Panc1 (cell line): ENCODE results near the gene UBE2V1.
"Not testable (repeated sequence)": the region's sequence is repeated elsewhere in the genome, so short reads cannot be mapped to it uniquely, and the experiment has no call there.

Experiments used
- POLR2AphosphoS5 ChIP-seq: IDR thresholded peaks from 2 replicates; pipeline ENCODE4 v1.6.1; 2012; ENCODE audit warnings: mild to moderate bottlenecking, low read depth, low read length, moderate library complexity
- SIN3A ChIP-seq: IDR thresholded peaks from 2 replicates; pipeline ENCODE4 v1.6.1; 2012; ENCODE audit warnings: low read depth, mild to moderate bottlenecking, low read length, moderate library complexity, borderline replicate concordance; ENCODE audit not compliant: insufficient read depth
- TCF7L2 ChIP-seq: IDR thresholded peaks from 2 replicates; pipeline ENCODE4 v1.6.1; 2011; ENCODE audit warnings: mild to moderate bottlenecking, low read depth, low read length, inconsistent platforms
- TF ChIP-seq, protein P1 (sequence below): fragments of 450-650 bp; IDR thresholded peaks from 2 replicates; pipeline ENCODE4 v1.5.1; 2017; ENCODE audit warnings: mild to moderate bottlenecking

DNA sequence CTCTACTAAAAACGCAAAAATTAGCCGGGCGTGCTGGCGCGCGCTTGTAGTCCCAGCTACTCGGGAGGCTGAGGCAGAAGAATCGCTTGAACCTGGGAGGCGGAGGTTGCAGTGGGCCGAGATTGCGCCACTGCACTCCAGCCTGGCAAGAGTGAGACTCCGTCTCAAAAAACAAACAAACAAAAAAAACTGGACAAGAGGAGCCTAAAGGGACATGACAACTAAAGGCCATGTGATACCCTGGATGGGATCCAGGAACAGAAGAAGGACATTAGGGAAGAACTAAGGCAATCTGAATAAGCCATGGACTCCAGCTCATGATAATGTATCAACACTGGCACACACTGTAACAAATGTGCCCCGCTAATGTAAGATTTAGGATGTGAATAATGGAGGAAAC, 24.8 kb upstream of the UBE2V1 start:
- TF ChIP-seq, protein P1, sequence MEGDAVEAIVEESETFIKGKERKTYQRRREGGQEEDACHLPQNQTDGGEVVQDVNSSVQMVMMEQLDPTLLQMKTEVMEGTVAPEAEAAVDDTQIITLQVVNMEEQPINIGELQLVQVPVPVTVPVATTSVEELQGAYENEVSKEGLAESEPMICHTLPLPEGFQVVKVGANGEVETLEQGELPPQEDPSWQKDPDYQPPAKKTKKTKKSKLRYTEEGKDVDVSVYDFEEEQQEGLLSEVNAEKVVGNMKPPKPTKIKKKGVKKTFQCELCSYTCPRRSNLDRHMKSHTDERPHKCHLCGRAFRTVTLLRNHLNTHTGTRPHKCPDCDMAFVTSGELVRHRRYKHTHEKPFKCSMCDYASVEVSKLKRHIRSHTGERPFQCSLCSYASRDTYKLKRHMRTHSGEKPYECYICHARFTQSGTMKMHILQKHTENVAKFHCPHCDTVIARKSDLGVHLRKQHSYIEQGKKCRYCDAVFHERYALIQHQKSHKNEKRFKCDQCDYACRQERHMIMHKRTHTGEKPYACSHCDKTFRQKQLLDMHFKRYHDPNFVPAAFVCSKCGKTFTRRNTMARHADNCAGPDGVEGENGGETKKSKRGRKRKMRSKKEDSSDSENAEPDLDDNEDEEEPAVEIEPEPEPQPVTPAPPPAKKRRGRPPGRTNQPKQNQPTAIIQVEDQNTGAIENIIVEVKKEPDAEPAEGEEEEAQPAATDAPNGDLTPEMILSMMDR = not testable (repeated sequence)
- not testable (repeated sequence) for TF ChIP-seq TCF7L2, POLR2AphosphoS5, SIN3A
